ENCODE measurements around the gene BCL2L11.

BCL2L11 gene

DNA sequence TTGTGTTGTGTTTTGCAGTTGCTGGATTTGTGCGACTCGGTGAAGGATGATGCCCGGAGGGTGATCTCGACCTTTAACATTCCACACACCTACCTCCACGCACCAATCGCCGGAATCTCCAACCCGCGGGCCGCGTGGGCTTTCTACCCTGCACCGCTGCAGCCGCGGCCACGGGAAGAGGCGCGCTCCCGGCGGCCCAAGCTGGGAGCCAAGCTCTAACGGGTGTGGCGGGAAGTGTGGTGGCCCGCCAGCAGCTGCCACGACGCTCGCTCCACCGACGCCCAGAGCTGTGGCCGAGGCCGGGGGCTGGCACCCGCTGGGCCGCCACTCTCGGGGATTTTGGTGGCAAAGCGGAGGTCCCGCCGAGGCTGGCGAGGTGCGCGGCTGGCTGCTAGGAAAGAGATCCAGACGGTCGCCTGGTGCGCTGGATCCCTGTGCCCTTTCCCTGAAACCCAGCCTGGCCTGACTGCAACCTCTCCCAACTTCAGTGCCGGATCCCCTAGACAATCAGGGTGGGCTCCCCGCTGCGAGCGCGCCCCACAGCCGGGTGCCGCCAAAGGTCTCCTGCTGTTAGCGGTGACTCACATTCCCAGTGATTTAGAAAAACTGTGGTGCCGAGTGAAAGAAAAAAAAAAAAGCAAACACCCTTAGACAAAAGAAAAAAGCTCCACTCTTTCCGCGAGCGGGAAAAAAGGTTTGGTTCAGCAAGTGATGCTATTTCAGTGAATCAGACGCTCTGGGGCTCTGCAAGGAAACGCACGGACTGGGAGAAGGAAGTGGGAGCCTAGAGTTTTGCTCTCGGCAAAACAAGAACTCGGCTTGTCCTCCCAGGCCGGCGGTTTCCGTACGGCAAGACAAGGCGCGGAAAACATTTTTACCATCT, 2.9 kb upstream of the BCL2L11 start:
- DNase-seq (ENCODE audit: low read depth in 2 of 2), result peak in 1 of 2 donors; percentile 10

DNA sequence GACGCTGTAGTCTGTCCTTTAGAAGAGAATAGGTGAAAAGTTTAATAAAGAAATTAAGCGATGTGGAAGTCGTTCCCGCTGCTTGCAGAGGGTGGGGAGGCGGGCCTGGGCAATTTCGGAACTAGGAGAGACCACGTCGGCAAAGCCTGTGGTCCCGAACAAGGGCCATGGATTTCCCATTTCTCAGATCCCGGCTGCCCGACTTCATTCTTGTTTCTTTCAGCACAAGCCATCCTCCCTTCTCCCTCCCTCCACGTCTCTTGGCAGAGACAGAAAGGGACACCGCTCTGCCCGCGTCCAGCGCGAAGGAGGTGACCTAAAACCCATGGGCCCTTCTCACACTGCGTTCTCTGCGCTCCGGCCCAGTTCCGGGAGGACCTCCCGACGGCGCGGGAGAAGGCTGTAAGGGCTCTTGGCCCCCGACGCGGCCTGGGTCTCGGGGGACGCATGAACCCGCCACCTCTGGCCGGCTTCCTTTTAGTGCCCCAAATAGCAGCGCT, 2.2 kb upstream of the BCL2L11 start:
- no peak for DNase-seq (ENCODE audit: low read depth in 2 of 2)

DNA sequence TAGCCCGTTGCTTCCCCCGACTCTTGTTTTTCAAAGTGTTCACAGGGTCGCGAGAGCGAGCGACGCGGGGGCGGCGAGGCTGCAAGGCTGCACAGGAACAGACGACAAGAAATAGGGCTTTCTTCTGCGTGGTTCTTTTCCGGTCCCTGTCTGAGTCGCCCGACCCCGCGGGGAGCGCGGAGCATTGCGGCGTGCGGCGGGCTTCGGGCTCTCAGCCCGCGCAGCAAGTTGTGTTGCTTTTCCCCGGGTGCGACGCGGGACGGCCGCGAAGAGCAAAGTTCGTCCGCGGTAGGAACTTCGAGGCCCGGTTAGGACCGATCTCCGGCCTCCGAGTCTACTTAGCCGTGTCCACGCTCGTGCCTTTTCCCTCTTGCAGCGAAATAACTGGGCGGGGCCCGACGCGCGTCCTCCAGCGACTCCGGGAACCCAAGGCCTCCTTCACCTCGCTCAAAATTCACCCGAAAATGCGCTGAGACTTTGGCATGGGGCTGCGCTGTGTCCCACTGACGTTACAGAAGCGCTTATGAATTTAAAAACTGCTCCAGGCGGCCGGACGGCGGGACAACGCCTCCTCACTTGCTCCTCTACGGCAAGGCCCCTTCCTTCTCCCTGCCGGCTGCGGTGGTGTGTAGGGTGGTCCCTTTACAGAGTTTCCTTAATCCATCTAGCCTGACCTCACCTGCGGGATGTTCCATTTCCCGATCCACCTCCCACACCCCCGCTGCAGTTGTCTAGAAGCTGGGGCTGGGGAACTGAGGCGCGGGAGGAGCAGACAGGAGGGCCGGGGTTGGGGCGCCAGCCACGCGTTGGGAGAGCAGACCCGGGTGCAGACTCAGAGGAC, 1.5 kb upstream of the BCL2L11 start:
- peak in 1 of 2 donors; percentile 9 for DNase-seq (ENCODE audit: low read depth in 2 of 2)

DNA sequence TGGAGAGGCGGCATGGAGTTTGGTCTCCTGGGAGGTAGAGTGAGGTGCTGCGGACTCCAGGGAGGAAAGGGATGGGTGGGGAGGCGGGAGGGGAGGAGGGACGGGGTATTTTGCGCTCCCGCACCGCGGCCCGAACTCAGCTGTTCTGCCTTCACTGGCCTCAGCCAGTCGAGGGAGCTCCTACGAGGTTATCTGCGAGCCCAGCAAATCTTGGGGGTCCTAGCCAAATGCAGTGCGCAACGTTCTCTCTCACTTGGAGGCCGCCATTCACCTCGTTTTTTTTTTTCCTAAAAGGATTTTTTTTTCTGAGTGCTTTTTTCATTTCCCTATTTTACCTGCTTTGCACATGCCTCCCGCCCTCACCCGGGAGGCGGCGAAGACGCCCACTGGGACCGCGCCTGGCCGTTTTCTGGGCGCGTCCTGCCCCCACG, 877 bp upstream of the BCL2L11 start:
- DNase-seq (ENCODE audit: low read depth in 2 of 2), result no peak

DNA sequence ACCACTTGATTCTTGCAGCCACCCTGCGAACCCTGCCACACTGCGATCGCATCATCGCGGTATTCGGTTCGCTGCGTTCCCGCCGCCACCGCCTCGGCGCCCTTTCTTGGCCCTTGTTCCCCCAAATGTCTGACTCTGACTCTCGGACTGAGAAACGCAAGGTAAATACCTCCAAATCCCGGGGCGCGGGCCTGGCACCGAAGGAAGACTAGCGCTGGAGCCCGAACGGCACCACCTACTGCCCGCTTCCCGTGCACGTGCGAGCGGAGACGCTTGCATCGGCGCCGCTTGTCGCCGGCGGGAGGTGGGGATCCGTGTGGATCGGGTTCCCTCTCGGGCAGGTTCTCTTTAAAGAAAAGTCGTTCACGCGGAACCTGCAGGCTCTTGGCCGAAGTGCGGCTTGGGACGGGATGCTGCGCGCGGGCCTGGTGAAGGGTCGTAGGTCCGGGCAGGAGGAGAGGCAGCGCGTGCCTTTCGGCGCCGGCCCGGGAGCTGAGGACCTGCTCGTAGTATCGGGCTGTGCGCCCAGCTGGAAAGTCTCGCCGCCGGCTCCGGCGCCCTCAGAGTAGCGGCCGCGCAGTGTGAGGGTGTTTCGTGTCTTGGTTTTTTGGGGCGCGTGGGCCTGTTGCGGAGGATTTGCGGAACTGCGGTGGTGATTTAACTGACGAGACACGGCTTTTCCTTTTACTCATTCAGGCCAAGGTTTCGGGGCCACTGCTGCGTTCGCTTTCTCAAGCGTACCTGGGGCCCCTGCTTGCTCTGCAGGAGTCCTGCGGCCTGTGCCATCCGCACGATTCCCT, 514 bp downstream of the BCL2L11 start:
- peak in 1 of 2 donors; percentile 33 for DNase-seq (ENCODE audit: low read depth in 2 of 2)

DNA sequence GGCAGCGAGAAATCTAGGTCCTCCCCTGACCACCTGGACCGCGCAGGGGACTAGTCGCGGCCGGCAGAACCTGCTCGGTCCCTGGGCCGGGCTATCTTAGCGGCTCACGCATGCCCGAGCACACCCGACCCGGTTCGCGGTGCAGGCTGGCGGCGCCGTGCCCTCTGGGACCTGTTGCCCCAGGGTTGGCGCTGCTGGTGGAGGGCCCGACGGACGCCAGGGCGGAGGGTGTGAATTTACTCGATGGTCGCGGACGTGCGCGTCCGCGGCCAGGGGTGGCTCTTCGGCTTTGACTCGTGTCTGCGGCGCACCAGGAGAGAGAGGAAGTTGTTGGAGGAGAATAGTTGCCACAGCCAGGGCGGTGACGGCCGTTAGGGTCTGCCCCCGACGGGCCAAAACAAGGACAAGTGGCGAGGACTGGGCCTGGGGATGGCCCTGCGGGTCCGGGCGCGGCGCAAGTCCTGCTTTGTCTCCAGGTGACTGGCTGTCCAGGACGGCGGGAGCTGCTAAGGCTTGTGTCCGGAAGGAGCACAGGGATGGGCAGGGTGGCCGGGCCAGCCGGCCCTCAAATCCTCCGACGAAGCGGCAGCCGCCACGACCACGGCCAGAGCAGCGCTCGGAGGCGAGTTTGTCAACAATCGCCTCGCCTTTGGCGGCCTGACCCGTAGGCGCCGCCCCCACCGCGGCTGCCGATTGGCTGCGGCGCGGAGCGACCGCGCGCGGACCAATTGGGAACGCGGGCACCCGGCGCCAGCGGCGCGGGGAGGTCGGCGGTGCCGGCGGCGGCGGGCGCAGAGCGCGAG, 1.3 kb downstream of the BCL2L11 start:
- DNase-seq (ENCODE audit: low read depth in 2 of 2), result peak in 1 of 2 donors; percentile 62

DNA sequence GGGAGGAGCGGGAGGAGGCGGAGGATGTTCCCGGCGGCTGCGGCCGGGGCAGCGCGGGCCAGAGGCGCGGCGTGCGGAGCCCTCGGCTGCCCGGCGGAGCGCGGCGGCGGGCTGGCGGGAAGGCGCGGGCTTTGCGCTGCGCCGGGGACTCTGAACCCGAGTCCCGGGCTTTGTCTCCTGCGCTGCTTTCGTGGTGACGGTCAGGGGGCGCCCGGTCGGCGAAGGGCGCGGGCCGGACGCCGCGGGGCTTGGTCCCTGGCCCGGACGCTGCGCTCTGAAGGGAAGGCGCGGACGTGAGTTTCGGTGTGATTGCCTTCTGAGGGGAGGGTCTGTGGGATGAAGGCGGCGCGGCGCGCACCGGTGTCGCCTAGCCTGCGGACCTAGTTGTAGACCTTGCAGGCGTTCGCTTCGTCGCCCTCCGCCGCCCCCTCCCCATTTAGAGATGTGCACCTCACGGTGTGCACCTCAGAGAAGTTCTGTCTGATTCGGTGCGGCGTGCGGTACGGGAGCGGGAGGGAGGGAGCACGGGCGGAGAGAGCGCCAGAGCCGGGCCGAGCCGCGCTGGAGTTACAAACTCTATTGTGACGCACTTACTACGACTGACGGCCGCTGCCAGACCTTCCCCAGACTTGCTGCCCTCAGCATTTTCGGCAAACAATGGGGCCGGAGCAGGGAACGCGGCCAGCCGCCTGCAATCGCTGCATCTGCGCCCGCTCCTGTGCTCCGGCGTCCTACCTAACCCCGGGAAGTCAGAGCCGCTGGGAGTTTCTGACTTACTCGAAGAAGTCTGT, 2.1 kb downstream of the BCL2L11 start:
- peak in 1 of 2 donors; percentile 10 for DNase-seq (ENCODE audit: low read depth in 2 of 2)

DNA sequence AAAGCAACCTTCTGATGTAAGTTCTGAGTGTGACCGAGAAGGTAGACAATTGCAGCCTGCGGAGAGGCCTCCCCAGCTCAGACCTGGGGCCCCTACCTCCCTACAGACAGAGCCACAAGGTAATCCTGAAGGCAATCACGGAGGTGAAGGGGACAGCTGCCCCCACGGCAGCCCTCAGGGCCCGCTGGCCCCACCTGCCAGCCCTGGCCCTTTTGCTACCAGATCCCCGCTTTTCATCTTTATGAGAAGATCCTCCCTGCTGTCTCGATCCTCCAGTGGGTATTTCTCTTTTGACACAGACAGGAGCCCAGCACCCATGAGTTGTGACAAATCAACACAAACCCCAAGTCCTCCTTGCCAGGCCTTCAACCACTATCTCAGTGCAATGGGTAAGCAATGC, 3.0 kb downstream of the BCL2L11 start:
- DNase-seq (ENCODE audit: low read depth in 2 of 2), result no peak

DNA sequence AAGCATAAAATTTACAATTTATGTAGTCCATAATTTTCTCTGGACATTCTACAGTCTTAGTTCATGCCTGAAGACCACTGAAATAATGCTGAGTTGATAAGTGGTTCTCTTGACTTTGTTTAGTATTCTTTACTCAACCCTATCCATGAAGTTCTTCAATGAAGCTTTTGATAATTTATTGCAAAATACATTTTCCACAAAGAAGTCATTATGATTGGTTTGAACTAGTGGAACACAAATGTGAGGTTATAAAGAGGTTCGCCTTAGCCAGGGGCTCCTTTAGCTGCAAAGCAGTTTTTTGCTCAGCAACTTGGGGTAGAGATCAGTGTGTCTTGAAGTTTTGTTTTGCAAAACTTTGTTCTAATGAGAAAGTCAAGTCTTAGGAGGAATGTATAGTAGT, 5.9 kb downstream of the BCL2L11 start:
- no peak for DNase-seq (ENCODE audit: low read depth in 2 of 2)

DNA sequence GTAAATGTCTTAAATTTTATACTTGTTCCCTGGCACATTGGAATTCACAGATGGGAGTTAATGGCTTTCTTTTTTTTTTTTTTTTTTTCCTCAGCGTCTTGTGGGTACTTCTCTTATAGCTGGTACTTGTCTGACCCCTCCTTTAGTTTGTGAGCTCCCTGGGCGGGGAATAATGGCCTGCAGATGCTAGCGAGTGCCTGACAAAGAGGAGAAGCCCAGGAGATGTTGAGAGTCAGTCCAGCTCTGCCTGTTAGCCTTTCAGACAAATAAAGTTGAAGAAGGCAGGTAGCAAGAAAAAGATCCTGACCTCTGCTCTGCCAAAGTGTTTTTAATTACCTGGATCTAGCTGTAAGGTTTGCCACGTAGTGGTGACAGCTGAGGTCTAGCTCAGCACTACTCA, 6.6 kb downstream of the BCL2L11 start:
- DNase-seq (ENCODE audit: low read depth in 2 of 2), result no peak

DNA sequence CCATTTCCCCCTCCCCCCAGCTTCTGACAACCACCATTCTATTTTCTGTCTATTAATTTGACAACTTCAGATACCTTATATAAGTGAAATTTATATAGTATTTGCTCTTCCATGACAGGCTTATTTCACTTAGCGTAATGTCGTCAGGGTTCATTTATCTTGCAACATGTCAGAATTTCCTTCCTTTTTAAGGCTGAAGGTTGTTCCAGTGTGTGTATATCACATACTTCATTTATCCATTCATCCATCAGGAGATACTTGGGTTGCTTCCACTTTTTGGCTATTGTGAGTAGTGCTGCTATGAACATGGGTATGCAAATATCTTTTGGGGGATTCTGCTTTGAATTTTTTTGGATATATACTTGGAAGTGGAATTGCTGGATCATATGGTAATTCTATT, 7.4 kb downstream of the BCL2L11 start:
- no peak for DNase-seq (ENCODE audit: low read depth in 2 of 2)

DNA sequence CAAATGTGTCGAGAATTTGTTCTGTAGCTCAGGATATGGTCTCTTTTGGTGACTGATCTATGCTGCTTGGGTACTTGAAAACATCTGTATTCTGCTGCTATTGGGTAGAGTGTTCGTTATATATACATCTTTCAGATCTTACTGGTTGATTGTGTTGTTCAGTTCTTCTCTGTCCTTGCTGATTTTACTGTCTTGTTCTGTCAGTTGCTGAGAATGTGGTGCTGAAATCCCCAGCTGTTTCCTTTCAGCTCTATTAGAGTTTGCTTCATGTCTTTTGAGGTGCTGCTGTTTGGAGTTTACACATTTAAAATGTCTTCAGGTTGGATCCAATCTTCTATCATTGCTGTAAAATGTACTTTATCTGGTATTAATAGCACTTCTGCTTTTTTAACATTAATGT, 12.9 kb downstream of the BCL2L11 start:
- no peak for DNase-seq (ENCODE audit: low read depth in 2 of 2)

DNA sequence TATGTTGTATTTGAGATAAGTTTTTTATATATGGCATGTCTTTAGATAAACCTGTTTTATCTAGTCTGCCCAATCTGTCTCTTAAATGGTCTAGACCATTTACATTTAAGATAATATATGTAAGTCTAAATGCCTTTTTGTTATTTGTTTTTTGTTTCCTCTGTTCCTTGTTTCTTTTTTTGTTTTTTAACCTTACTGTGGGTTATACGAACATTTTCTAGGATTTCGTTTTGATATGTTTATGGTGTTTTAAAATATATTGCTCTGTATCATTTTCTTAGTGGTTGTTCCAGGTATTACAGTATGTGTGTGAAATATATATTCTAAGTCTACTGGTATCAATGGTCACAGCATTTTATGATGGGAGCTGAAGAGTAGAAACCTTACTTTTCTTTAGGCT, 13.3 kb downstream of the BCL2L11 start:
- no peak for DNase-seq (ENCODE audit: low read depth in 2 of 2)

DNA sequence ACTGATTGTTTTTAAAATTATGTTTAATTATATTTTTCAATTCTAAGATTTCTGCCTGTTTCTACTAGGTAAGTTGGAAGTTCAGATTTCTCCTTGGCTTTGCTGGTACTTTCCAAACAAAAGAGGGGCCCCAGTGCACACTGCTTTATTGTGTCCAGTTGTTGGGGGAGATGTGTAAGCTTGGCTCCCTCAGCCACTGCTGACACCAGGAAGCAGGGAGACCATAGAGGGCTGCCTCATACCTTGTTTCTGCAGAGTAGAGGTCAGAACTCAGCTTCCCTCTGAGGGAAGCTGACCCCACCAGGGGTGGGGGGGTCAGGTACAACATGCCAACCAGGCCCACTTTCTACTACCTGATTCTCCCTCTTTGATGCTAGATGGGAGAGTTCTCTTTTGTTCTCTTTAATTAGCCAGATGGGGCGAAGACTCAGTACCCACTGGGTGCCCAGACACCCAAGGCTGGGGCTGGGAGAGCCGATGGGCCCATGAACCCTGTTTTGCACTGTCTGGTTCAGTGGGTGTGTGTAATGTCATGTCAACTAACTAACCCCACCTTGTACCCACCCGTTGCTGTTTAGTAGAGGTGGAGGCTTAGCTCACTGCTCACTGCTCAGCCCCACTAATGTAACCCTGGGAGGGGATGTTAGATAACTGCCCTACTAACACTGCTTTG, 14.7 kb downstream of the BCL2L11 start:
- no peak for DNase-seq (ENCODE audit: low read depth in 2 of 2)

DNA sequence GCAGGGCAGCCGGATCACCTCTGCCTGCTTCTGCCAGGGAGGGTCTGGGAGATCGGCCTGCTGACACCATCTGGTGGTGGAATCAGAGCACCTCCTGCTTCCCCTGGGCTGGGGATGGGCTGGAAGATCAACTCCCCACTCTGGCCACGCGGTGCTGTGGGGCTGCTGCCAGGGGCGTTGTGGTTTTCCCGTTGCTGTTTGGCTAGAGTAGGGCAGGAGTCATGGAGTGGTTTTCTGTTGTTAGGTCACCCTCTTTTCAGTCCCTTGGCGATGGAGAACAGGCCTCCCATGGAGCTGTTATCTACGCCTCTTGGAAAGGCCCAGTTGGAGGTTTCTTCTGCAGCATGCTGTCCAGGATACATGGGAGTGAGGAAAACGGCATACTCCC, 15.2 kb downstream of the BCL2L11 start:
- DNase-seq (ENCODE audit: low read depth in 2 of 2), result no peak

DNA sequence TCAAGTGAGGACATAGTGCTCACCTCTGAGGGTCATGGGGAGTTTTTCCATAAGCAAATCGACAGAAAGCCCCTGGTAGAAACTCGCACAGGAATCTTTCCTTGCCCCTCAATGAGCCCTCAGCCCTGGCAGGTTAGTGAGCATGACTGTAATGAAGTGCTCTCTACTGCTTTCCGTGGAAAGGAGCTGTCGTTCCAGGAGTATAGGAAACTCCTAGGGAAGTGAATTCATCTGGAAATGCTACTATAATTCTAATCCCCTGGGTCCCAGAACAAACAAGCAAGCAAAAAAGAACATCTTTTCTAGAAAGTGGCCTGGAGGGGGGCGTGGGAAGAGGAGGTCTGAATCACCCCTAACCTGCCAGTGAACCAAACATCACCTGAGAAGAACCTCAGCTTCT, 18.1 kb downstream of the BCL2L11 start:
- DNase-seq (ENCODE audit: low read depth in 2 of 2), result no peak

DNA sequence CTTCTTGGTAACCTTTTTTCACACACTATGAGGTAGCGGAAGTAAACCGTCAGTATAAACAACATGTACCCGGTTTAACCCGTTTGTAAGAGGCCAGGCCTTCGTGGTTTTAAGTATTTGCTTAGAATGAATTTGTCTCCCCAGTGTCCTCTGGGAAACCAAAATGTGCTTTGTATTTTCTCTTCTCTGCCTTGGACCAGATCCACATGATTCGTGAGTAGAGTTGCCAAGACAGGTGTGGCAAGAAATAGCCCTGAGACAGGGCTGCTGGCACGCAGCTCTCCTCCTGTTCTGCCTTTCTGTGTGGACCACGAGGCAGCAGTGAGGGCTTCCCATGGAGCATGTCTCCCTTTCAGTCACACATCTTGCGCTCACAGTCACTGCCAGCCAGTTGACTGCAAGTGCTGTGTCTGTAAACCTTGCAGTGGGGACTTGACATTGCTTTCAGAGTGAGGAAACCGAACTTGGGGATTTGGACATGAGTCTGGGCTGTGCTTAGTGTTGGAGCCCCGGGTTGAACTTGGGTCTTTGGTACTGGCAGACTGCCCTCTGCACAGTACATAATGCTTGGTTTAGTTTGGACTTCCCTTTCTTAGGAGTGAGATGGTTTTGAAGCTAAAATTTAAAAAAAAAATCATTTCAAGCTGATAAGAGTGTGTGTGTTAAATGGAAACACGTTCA, 19.1 kb downstream of the BCL2L11 start:
- no peak for DNase-seq (ENCODE audit: low read depth in 2 of 2)

DNA sequence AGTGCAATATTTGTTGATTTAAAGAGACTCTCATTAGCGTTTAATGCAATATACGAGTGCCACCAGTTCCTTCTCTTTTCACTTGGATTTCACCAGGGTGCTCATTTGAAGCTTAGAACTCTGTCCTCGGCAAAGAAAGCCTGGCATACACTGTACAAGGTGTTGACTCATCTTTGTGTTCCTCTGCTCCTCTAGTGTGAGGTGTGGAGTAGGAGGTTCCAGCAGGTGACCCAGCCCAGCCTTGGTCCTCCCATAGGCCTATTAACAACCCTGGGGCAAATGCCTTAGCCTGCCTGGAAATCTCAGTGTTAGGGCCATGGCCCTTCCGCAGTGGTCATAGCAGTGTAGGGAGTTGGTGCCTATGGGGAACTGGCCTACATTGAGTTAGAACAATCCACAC, 20.1 kb downstream of the BCL2L11 start:
- DNase-seq (ENCODE audit: low read depth in 2 of 2), result no peak

DNA sequence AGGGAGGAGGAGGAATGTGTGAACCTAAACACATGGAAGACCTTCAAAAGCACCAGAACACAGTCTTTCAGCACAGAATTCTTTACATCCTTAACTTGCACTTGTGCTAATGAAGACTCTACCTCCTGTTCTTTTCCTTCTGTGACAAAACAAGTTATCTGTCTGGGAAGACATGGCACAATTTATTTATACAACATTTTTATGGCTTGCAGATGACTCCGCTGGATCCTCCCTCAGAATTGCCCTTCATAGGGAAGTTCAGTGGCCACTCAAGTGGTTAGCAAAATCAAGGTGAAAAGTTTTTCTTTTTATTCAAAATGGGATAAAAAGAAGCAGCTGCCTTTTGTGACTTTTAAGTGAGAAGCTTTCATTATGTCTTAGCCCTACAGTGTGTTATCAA, 21.4 kb downstream of the BCL2L11 start:
- DNase-seq (ENCODE audit: low read depth in 2 of 2), result no peak

Measured in activated CD4-positive, alpha-beta T cell treated with anti-CD3 and anti-CD28 coated beads for 24 hours (primary cell).